Measurements from ENCODE around the gene TRAPPC2.

- TF ChIP-seq CTCF (IDR thresholded peaks at IDR 0.05), result no peak
- TF ChIP-seq POLR2A (IDR thresholded peaks at IDR 0.05), result no peak
Observed at GRCh38 chrX:13721371-13721770, 13.0 kb downstream of the TRAPPC2 start.
